Measurements from ENCODE around the gene FBXO9.
"Not testable (repeated sequence)": the region's sequence is repeated elsewhere in the genome, so short reads cannot be mapped to it uniquely, and the experiment has no call there.

FBXO9 gene

GRCh38 chr6:53048431-53049195 lies 16.6 kb upstream of the FBXO9 start:
- no peak for DNase-seq (ENCODE audit: low spot score)

- DNase-seq (ENCODE audit: low spot score), result no peak
These were observed 15.8 kb upstream of the FBXO9 start for GRCh38 chr6:53049415-53049814.

- DNase-seq (ENCODE audit: low spot score), result not testable (repeated sequence)
These were observed 13.1 kb upstream of the FBXO9 start for GRCh38 chr6:53052152-53052551.

- no peak for DNase-seq (ENCODE audit: low spot score)
These were observed 10.7 kb upstream of the FBXO9 start for GRCh38 chr6:53054532-53054931.

GRCh38 chr6:53055873-53056272 lies 9.3 kb upstream of the FBXO9 start:
- no peak for DNase-seq (ENCODE audit: low spot score)

- no peak for DNase-seq (ENCODE audit: low spot score)
These were observed 8.9 kb upstream of the FBXO9 start for GRCh38 chr6:53056273-53056672.

GRCh38 chr6:53058388-53059195 lies 6.6 kb upstream of the FBXO9 start:
- DNase-seq (ENCODE audit: low spot score), result no peak

- no peak for DNase-seq (ENCODE audit: low spot score)
These were observed 5.3 kb upstream of the FBXO9 start for GRCh38 chr6:53059648-53060589.

- DNase-seq (ENCODE audit: low spot score), result no peak
These were observed 3.0 kb upstream of the FBXO9 start for GRCh38 chr6:53062169-53062539.

- DNase-seq (ENCODE audit: low spot score), result not testable (repeated sequence)
These were observed 949 bp upstream of the FBXO9 start for GRCh38 chr6:53064255-53064654.

GRCh38 chr6:53064726-53065265 lies 408 bp upstream of the FBXO9 start:
- peak; percentile 93 for DNase-seq (ENCODE audit: low spot score)

GRCh38 chr6:53066077-53066417 lies 843 bp downstream of the FBXO9 start:
- peak; percentile 67 for DNase-seq (ENCODE audit: low spot score)

- no peak for DNase-seq (ENCODE audit: low spot score)
These were observed 1.9 kb downstream of the FBXO9 start for GRCh38 chr6:53066874-53067706.

- DNase-seq (ENCODE audit: low spot score), result no peak
These were observed 2.7 kb downstream of the FBXO9 start for GRCh38 chr6:53067849-53068361.

GRCh38 chr6:53069427-53069826 lies 4.2 kb downstream of the FBXO9 start:
- DNase-seq (ENCODE audit: low spot score), result no peak

GRCh38 chr6:53070806-53071205 lies 5.6 kb downstream of the FBXO9 start:
- DNase-seq (ENCODE audit: low spot score), result no peak

GRCh38 chr6:53074347-53074746 lies 9.1 kb downstream of the FBXO9 start:
- DNase-seq (ENCODE audit: low spot score), result no peak

- DNase-seq (ENCODE audit: low spot score), result no peak
These were observed 15.6 kb downstream of the FBXO9 start for GRCh38 chr6:53080813-53081212.

GRCh38 chr6:53086302-53086701 lies 21.1 kb downstream of the FBXO9 start:
- no peak for DNase-seq (ENCODE audit: low spot score)

GRCh38 chr6:53089948-53090347 lies 24.7 kb downstream of the FBXO9 start:
- DNase-seq (ENCODE audit: low spot score), result no peak

- DNase-seq (ENCODE audit: low spot score), result no peak
These were observed 25.4 kb downstream of the FBXO9 start for GRCh38 chr6:53090576-53090975.

Data from ecto neural progenitor cell (in vitro differentiated cells).